Measurements from ENCODE around the gene CCDC27. TPM values are rescaled to one million over a fixed set of nuclear protein-coding genes. Genes with fewer than 3 reads are reported as not detected.

CCDC27 gene
- total RNA-seq, 2 experiments from 2014 or later: not detected

DNA sequence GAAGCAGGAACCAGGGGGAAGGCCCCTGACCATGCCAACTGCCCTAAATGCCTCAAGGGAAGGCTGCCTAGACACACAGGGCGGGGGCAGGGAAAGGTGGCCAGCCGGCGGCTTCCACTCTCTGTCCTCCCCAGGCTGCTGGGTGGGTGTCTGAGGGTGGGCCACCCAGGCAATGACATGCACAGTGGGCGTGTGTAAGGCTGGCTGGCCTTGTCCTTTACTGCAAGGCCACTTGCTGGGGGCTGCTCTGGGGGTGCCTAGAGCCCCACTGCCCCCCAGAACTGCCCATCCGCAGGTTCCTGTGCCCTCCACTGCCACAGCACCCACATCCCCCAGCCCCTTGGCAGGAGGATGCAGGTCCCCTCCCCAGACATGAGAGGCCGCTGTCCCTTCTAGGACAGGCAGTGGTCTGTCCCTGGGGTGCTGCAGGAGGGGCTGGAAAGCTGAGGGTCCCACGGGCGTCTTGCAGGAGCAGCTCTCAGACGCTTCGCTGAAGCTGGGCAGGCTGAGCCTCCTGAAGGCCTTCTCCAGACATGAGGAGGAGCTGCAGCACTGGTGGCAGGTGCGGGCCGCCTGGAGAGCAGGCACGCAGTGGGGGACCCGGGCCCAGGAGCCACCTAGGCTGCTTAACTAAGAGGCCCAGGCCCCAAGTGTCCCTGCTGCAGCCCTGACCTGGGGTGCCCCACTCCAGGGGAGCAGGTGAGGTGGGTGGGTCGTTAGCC is 10.1 kb downstream of the CCDC27 start:
- ChIA-PET POLR2A (no interaction called here), CTCF (no interaction called here)
- Mint-ChIP-seq H3K9me3 (peaks cover 4% of the 10 kb centered on the region), H3K4me1 (no peaks in the 10 kb centered on the region), H3K27ac (no peak overlapping the region), H3K36me3 (ENCODE audit: low read depth) (no peaks in the 10 kb centered on the region), H3K27me3 (peaks cover 15% of the 10 kb centered on the region), H3K4me3 (no peak overlapping the region)
- no peak for DNase-seq

DNA sequence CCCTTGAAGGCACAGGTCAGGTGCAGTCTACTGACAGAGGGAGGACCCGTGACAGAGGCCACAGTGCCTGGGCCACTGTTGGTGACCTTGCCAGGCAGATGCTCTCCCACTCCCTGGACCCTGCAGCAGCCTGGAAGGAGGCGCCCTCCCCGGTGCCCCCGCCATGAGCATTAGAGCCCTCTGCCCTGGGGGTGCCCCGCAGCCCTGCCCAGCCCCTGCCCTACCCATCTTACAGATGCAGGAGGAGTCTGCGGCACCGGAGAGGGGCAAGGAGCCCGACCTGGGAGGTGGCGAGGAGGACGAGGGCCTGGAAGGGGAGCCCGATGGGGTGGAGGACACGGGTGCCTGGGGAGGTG is 10.6 kb downstream of the CCDC27 start:
- POLR2A ChIA-PET: no interaction called here
- Mint-ChIP-seq H3K4me1 (no peaks in the 10 kb centered on the region), H3K4me3 (no peak overlapping the region), H3K27me3 (peaks cover 15% of the 10 kb centered on the region), H3K27ac (no peak overlapping the region), H3K9me3 (peaks cover 4% of the 10 kb centered on the region), H3K36me3 (ENCODE audit: low read depth) (no peaks in the 10 kb centered on the region)
- CTCF ChIA-PET: no interaction called here
- no peak for DNase-seq

DNA sequence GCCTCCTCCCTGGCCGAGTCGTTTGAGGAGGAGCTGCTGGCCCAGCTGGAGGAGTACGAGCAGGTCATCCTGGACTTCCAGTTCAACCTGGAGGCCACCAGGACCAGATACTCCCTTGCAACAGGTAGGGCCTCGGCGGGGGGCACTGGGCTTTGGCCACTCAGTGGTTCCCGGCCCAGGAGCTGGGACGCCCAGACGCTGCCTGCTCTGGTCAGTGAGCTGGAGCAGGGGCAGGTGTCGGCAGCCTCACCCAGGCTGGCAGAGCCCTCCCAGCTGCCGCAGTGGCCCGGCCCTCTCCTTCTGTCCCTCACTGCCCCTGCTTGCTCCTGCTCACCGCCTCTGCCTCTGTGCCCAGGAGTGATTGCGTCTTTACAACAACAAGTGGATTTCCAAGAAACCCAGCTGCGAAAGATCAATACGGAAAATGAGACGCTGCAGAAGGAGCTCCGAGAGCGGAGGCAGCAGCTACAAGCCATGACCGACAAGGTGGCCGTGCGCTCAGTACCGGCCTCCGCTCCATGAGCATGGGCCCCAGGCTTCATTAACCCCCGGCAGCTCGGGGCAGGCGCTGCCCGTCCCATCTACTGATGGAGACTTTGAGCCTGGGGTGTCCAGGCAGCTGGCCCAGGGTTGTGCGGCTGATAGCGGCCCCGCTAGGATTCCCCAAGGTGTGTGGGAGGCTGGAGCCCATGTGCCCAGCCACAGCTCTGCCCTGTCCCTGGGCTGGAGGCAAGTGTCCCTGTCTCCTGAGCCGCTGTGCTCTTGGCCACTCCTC is 11.3 kb downstream of the CCDC27 start:
- H3K27ac Mint-ChIP-seq: no peak overlapping the region
- H3K4me1 Mint-ChIP-seq: no peaks in the 10 kb centered on the region
- ChIA-PET CTCF (no interaction called here), POLR2A (no interaction called here)
- peaks cover 15% of the 10 kb centered on the region for H3K27me3 Mint-ChIP-seq
- no peaks in the 10 kb centered on the region for H3K36me3 Mint-ChIP-seq (ENCODE audit: low read depth)
- H3K9me3 Mint-ChIP-seq: peaks cover 4% of the 10 kb centered on the region
- no peak overlapping the region for H3K4me3 Mint-ChIP-seq
- no peak for DNase-seq

DNA sequence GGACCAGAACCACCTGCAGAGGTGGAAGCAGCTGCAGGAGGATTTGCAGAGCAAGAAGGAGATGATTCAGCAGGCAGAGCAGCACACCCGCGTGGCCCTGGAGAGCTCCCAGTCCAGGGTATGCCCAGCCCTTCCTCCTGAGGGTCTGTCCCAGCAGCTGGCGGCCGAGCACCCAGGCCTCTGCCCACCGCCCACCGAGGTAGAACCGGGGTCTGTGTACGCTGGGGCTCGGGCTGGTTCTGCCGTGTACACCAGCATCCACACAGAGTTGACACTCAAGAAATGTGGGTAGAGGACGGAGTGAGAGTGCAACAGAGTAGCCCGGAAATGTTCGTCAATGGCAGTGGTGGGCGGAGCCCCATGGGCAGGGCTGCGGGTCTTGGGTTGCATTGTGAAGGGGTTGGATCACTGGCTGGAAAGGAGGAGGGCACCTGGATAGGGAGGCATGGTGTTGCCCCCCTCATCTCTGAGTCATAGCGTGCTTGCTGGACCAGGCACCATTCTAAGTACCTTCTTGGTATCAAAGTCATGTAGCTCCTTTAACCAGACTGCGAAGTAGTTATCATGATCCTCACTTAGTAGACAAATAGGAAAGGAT is 15.2 kb downstream of the CCDC27 start:
- ChIA-PET CTCF (interaction anchor here (1.0 to 1.7 kb wide), 2 partner anchors 9 to 10 kb away, joined by 3 to 4 read pairs; no protein-coding TSS in a partner anchor), POLR2A (no interaction called here)
- peaks cover 2% of the 10 kb centered on the region for H3K27me3 Mint-ChIP-seq
- DNase-seq: no peak
- H3K4me1 Mint-ChIP-seq: peaks cover 6% of the 10 kb centered on the region
- H3K9me3 Mint-ChIP-seq: no peaks in the 10 kb centered on the region
- no peaks in the 10 kb centered on the region for H3K36me3 Mint-ChIP-seq (ENCODE audit: low read depth)
- no peak overlapping the region for H3K27ac Mint-ChIP-seq
- no peak overlapping the region for H3K4me3 Mint-ChIP-seq

- H3K4me3 Mint-ChIP-seq: no peak overlapping the region
- H3K27ac Mint-ChIP-seq: no peak overlapping the region
- ChIA-PET POLR2A (no interaction called here), CTCF (interaction anchor here (1.2 to 1.4 kb wide), 2 partner anchors 9 to 25 kb away, joined by 3 to 5 read pairs; no protein-coding TSS in a partner anchor)
- no peaks in the 10 kb centered on the region for H3K9me3 Mint-ChIP-seq
- H3K27me3 Mint-ChIP-seq: peaks cover 2% of the 10 kb centered on the region
- no peaks in the 10 kb centered on the region for H3K36me3 Mint-ChIP-seq (ENCODE audit: low read depth)
- DNase-seq: no peak
- H3K4me1 Mint-ChIP-seq: peaks cover 6% of the 10 kb centered on the region
These were observed 16.7 kb downstream of the CCDC27 start for GRCh38 chr1:3768811-3769390.

GRCh38 chr1:3770047-3770765 is 18.0 kb downstream of the CCDC27 start:
- no peak for DNase-seq
- Mint-ChIP-seq H3K9me3 (no peaks in the 10 kb centered on the region), H3K27ac (no peak overlapping the region), H3K27me3 (peaks cover 2% of the 10 kb centered on the region), H3K36me3 (ENCODE audit: low read depth) (no peaks in the 10 kb centered on the region), H3K4me3 (no peak overlapping the region), H3K4me1 (peaks cover 6% of the 10 kb centered on the region)
- ChIA-PET CTCF (interaction anchor here (0.6 to 1.4 kb wide), 4 partner anchors 9 to 870 kb away, joined by 3 to 5 read pairs (median 3); no protein-coding TSS in a partner anchor), POLR2A (no interaction called here)

DNA sequence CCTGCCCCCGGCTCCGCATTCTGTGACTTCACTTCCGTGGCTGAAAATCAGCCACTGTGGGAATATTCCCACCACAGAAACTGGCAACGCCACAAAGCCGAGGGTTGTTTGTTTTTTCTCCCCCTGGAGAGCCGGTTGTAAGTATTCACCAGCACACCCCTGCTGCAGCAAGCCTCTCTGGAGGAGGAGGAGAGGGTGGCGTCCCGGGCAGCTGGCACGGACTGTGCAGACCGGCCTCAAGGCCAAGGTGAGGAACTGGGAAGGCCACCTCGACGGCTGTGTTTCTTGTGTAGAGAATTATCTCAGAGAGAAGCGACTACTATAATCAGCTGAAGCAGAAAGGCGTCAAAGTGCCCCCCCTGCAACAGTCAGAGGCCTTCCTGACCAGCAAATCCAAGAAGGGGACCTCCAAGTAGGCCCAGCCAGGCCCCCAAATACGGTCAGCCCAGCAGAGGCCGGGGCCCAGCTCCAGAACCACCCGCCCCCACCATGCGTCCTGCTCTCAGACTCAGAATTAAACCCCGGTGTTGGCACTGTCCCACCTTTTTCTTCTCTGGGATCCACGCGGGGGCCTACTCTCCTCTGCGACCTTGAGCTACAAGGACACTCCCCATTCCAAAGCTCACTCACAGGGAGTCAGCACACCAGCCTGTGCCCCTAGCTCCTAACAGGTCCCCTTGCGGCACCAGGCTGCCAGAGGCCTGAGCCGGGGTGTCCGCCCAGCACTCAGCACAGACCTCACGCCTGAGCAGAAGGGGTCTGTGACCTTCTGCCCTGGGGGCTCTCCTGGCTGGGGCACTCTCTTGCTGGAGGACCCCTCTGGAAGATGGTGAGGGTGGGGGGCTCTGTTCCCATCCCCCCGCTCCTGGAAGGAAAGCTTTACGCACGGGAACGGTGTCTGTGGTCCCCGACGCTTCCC is 19.1 kb downstream of the CCDC27 start:
- DNase-seq: no peak
- no peaks in the 10 kb centered on the region for H3K36me3 Mint-ChIP-seq (ENCODE audit: low read depth)
- peak overlapping the region; percentile 58 for H3K4me3 Mint-ChIP-seq
- no peaks in the 10 kb centered on the region for H3K27me3 Mint-ChIP-seq
- ChIA-PET POLR2A (no interaction called here), CTCF (no interaction called here)
- peaks cover 8% of the 10 kb centered on the region for H3K4me1 Mint-ChIP-seq
- peak overlapping the region; percentile 60 for H3K27ac Mint-ChIP-seq
- H3K9me3 Mint-ChIP-seq: no peaks in the 10 kb centered on the region

- Mint-ChIP-seq H3K36me3 (ENCODE audit: low read depth) (no peaks in the 10 kb centered on the region), H3K9me3 (no peaks in the 10 kb centered on the region), H3K4me3 (peak overlapping the region; percentile 58), H3K27me3 (no peaks in the 10 kb centered on the region), H3K4me1 (peaks cover 8% of the 10 kb centered on the region), H3K27ac (no peak overlapping the region)
- ChIA-PET POLR2A (no interaction called here), CTCF (no interaction called here)
- DNase-seq: peak; percentile 89
These were observed 19.9 kb downstream of the CCDC27 start for GRCh38 chr1:3772027-3772714.

DNA sequence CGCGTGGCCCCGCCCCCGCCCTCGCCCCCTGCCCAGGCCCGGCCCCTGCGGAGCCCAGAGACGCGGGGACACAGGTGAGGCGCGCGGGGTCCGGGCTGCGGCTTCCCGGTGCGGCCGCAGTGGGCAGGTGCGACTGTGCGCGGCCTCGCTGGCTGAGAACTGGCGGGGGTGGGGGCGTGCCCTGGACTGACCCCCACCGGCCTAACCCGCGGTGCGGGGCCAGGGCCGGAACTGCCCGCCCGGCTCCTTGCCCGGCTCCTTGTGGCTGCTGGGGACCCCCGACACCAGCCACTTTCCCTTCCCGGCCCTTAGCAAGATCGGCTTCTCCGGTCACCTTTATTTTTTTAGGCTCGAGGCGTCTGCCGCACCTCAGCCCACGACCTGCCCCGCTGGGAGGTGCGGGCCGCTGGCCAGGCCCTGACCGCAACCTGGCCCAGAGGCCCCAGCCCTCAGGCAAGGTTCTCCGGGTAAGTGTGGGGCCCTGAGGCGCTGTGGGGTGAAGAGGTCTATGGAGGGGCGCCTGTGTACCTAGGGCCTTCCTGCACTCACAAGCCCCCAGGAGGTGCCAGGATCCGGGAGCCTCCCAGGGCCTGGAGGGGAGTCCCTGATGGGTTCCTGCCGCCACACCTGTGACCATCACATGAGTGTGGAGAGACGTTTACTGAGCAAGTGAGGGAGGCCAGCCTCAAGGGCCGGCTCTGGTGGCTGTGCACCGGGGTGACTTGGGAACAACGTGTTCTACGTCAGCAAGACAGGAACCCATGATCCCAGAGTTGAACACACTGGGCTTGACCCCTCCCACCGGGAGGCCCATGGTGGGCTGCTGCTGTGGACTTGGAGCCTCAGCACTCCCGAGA is 20.7 kb downstream of the CCDC27 start, which contains the start of gene SMIM1:
TSS of gene SMIM1 (plus strand) at position 35 of the 857 bp plus-strand sequence. CDS start 2,625 bp downstream, outside the sequence.
- Mint-ChIP-seq H3K4me3 (peak within 1 kb of the TSS; percentile 58), H3K27me3 (no peaks in the 10 kb centered on the region), H3K9me3 (no peaks in the 10 kb centered on the region), H3K36me3 (ENCODE audit: low read depth) (no peaks in the 10 kb centered on the region), H3K4me1 (peaks cover 8% of the 10 kb centered on the region), H3K27ac (no peak within 1 kb of the TSS)
- no peak for DNase-seq
- ChIA-PET CTCF (interaction anchor here (1.0 to 3.4 kb wide), 2 partner anchors 19 to 23 kb away, joined by 3 to 29 read pairs; partner anchors contain the start of gene LRRC47), POLR2A (no interaction called here)

- H3K27ac Mint-ChIP-seq: no peak overlapping the region
- no peak overlapping the region for H3K4me3 Mint-ChIP-seq
- H3K27me3 Mint-ChIP-seq: no peaks in the 10 kb centered on the region
- ChIA-PET POLR2A (no interaction called here), CTCF (interaction anchor here (1.0 to 3.4 kb wide), 2 partner anchors 18 to 22 kb away, joined by 3 to 29 read pairs; partner anchors contain the start of gene LRRC47)
- no peaks in the 10 kb centered on the region for H3K36me3 Mint-ChIP-seq (ENCODE audit: low read depth)
- no peak for DNase-seq
- peaks cover 8% of the 10 kb centered on the region for H3K4me1 Mint-ChIP-seq
- no peaks in the 10 kb centered on the region for H3K9me3 Mint-ChIP-seq
These were observed 21.5 kb downstream of the CCDC27 start for GRCh38 chr1:3773572-3774275.

All from activated CD4-positive, alpha-beta T cell treated with anti-CD3 and anti-CD28 coated beads, Interleukin-2, amount 10 ng/mL, durations not matched to agents 7 days and 5 days (primary cell).